H9 (cell line): Measurements from ENCODE around the gene PYDC1. TPM values are rescaled to one million over a fixed set of nuclear protein-coding genes. Genes with fewer than 3 reads are reported as not detected.
A peak's percentile ranks its signal among the peaks of the same experiment; 100 is the strongest.
"Not testable (repeated sequence)": the region's sequence is repeated elsewhere in the genome, so short reads cannot be mapped to it uniquely, and the experiment has no call there.

Experiments used
- DNase-seq: peaks from one replicate; pipeline ENCODE4 v3.0.0-alpha.2; 2017
- H2AFZ ChIP-seq: one replicate; pipeline ENCODE4 v1.6.1; 2013; ENCODE audit warnings: mild to moderate bottlenecking, low read length, control low read depth, moderate library complexity
- H2AK5ac ChIP-seq: 2 replicates; pipeline ENCODE4 v1.6.1; 2013; ENCODE audit warnings: low read length, control low read depth, mixed read lengths; ENCODE audit not compliant: insufficient read length
- H2BK120ac ChIP-seq: one replicate; pipeline ENCODE4 v1.6.1; 2013; ENCODE audit warnings: low read depth, mild to moderate bottlenecking, low read length, control low read depth, inconsistent platforms; ENCODE audit not compliant: poor library complexity, severe bottlenecking
- H2BK12ac ChIP-seq: 2 replicates; pipeline ENCODE4 v1.6.1; 2013; ENCODE audit warnings: low read length, control low read depth, mixed read lengths, low read depth; ENCODE audit not compliant: insufficient read length
- H2BK15ac ChIP-seq: 2 replicates; pipeline ENCODE4 v1.6.1; 2013; ENCODE audit warnings: low read depth, low read length, control low read depth
- H2BK20ac ChIP-seq: one replicate; pipeline ENCODE4 v1.6.1; 2013; ENCODE audit warnings: low read depth, mild to moderate bottlenecking, low read length, control low read depth, inconsistent platforms; ENCODE audit not compliant: poor library complexity, severe bottlenecking
- H2BK5ac ChIP-seq: 2 replicates; pipeline ENCODE4 v1.6.1; 2013; ENCODE audit warnings: low read length, control low read depth, mixed read lengths; ENCODE audit not compliant: insufficient read length
- H3K14ac ChIP-seq: 2 replicates; pipeline ENCODE4 v1.6.1; 2013; ENCODE audit warnings: low read length, control low read depth; ENCODE audit not compliant: insufficient read depth
- H3K18ac ChIP-seq: 2 replicates; pipeline ENCODE4 v1.6.1; 2013; ENCODE audit warnings: low read depth, mild to moderate bottlenecking, mixed read lengths, low read length, control low read depth; ENCODE audit not compliant: insufficient read length
- H3K23ac ChIP-seq: 2 replicates; pipeline ENCODE4 v1.6.1; 2013; ENCODE audit warnings: low read length, control low read depth, mixed read lengths, low read depth; ENCODE audit not compliant: insufficient read length
- H3K23me2 ChIP-seq: 2 replicates; pipeline ENCODE4 v1.6.1; 2013; ENCODE audit warnings: low read depth, mild to moderate bottlenecking, mixed read lengths, low read length, control low read depth; ENCODE audit not compliant: insufficient read length, poor library complexity, severe bottlenecking
- H3K27ac ChIP-seq: 2 replicates; pipeline ENCODE4 v1.5.1; 2013; ENCODE audit warnings: low read length, control low read depth, mixed read lengths, low read depth; ENCODE audit not compliant: insufficient read length
- H3K27me3 ChIP-seq: 2 replicates; pipeline ENCODE4 v1.6.1; 2013; ENCODE audit warnings: low read length, control low read depth, inconsistent platforms; ENCODE audit not compliant: insufficient read depth
- H3K4ac ChIP-seq: 2 replicates; pipeline ENCODE4 v1.6.1; 2013; ENCODE audit warnings: low read depth, mild to moderate bottlenecking, control low read depth, inconsistent platforms, low read length, moderate library complexity
- H3K4me1 ChIP-seq: 2 replicates; pipeline ENCODE4 v1.6.1; 2013; ENCODE audit warnings: low read length, control low read depth, inconsistent platforms; ENCODE audit not compliant: insufficient read depth
- H3K4me2 ChIP-seq: 2 replicates; pipeline ENCODE4 v1.6.1; 2013; ENCODE audit warnings: low read length, control low read depth, mixed read lengths; ENCODE audit not compliant: insufficient read length, insufficient read depth
- H3K56ac ChIP-seq: 2 replicates; pipeline ENCODE4 v1.6.1; 2013; ENCODE audit warnings: low read depth, mild to moderate bottlenecking, mixed read lengths, low read length, control low read depth; ENCODE audit not compliant: insufficient read length
- H3K79me1 ChIP-seq: 2 replicates; pipeline ENCODE4 v1.6.1; 2013; ENCODE audit warnings: low read depth, mild to moderate bottlenecking, moderate library complexity, low read length, control low read depth, inconsistent platforms; ENCODE audit not compliant: insufficient read depth, poor library complexity, severe bottlenecking
- H3K79me2 ChIP-seq: 2 replicates; pipeline ENCODE4 v1.6.1; 2013; ENCODE audit warnings: low read length, control low read depth, inconsistent platforms; ENCODE audit not compliant: insufficient read depth
- H3K9ac ChIP-seq: 2 replicates; pipeline ENCODE4 v1.6.1; 2013; ENCODE audit warnings: low read length, control low read depth, mixed read lengths; ENCODE audit not compliant: insufficient read length; ENCODE audit errors: extremely low read depth
- H3K9me3 ChIP-seq: one replicate; pipeline ENCODE4 v1.6.1; 2013; ENCODE audit warnings: low read depth, low read length, inconsistent platforms; ENCODE audit not compliant: control insufficient read depth
- H3T11ph ChIP-seq: one replicate; pipeline ENCODE4 v1.6.1; 2013; ENCODE audit warnings: mild to moderate bottlenecking, low read length, control low read depth, inconsistent platforms
- H4K20me1 ChIP-seq: one replicate; pipeline ENCODE4 v1.6.1; 2013; ENCODE audit not compliant: control insufficient read depth, insufficient read length, insufficient read depth
- H4K5ac ChIP-seq: 2 replicates; pipeline ENCODE4 v1.6.1; 2013; ENCODE audit warnings: low read depth, mild to moderate bottlenecking, mixed read lengths, low read length, control low read depth; ENCODE audit not compliant: insufficient read length
- H4K8ac ChIP-seq: replicated peaks from 2 replicates; pipeline ENCODE4 v1.6.1; 2013; ENCODE audit warnings: low read length, control low read depth, mixed read lengths, low read depth; ENCODE audit not compliant: insufficient read length
- H4K91ac ChIP-seq: 2 replicates; pipeline ENCODE4 v1.6.1; 2013; ENCODE audit warnings: low read depth, mild to moderate bottlenecking, moderate library complexity, mixed read lengths, low read length, control low read depth; ENCODE audit not compliant: insufficient read length
- H3K27ac Mint-ChIP-seq, 3 experiments: 2 replicates in 2 of 3; 3 replicates in 1 of 3; pipeline ENCODE4 v1.8.0; 2020 to 2021; ENCODE audit warnings: mixed read lengths in 3 of 3, mild to moderate bottlenecking in 1 of 3, moderate library complexity in 1 of 3
- H3K27me3 Mint-ChIP-seq: 2 replicates; pipeline ENCODE4 v1.8.0; 2021; ENCODE audit warnings: low read depth, mild to moderate bottlenecking, moderate library complexity, mixed read lengths
- H3K36me3 Mint-ChIP-seq, 3 experiments: 2 replicates in 2 of 3; 3 replicates in 1 of 3; pipeline ENCODE4 v1.8.0; 2020 to 2021; ENCODE audit warnings: low read depth in 3 of 3, mixed read lengths in 3 of 3; ENCODE audit not compliant: insufficient read depth in 1 of 3
- H3K4me1 Mint-ChIP-seq, 2 experiments: 2 replicates each; pipeline ENCODE4 v1.8.0; 2020; ENCODE audit warnings: mixed read lengths in 2 of 2
- H3K4me3 Mint-ChIP-seq, 2 experiments: 2 replicates in 1 of 2; 3 replicates in 1 of 2; pipeline ENCODE4 v1.8.0; 2020 to 2021; ENCODE audit warnings: mild to moderate bottlenecking in 2 of 2, mixed read lengths in 2 of 2, moderate library complexity in 1 of 2
- H3K9me3 Mint-ChIP-seq, 2 experiments: 2 replicates in 1 of 2; 3 replicates in 1 of 2; pipeline ENCODE4 v1.8.0; 2020; ENCODE audit warnings: mild to moderate bottlenecking in 2 of 2, mixed read lengths in 2 of 2, moderate library complexity in 1 of 2
- WGBS: extraction: QIAGEN DNeasy Blood & Tissue Kit; methylation state at CpG from one replicate; pipeline ENCODE4 v1.1.7; 2013; ENCODE audit warnings: missing lambda C conversion rate, low lambda C conversion rate, mixed read lengths; ENCODE audit not compliant: insufficient read length; ENCODE audit errors: extremely low coverage; 5-methylcytosine and 5-hydroxymethylcytosine counted together
- total RNA-seq: library from RNA; stranded (reverse); gene quantifications from 2 replicates; pipeline ENCODE4 v1.2.1, GENCODE V29; 2021
- TF ChIP-seq, protein P1 (sequence below): fragments of 200-600 bp; sonication (generic); conservative IDR thresholded peaks from 3 replicates; pipeline ENCODE4 v1.8.0; 2021; ENCODE audit warnings: antibody characterized with exemption, mild to moderate bottlenecking

Gene PYDC1
- total RNA-seq, 1 experiment from 2014 or later: 0.70 TPM

DNA sequence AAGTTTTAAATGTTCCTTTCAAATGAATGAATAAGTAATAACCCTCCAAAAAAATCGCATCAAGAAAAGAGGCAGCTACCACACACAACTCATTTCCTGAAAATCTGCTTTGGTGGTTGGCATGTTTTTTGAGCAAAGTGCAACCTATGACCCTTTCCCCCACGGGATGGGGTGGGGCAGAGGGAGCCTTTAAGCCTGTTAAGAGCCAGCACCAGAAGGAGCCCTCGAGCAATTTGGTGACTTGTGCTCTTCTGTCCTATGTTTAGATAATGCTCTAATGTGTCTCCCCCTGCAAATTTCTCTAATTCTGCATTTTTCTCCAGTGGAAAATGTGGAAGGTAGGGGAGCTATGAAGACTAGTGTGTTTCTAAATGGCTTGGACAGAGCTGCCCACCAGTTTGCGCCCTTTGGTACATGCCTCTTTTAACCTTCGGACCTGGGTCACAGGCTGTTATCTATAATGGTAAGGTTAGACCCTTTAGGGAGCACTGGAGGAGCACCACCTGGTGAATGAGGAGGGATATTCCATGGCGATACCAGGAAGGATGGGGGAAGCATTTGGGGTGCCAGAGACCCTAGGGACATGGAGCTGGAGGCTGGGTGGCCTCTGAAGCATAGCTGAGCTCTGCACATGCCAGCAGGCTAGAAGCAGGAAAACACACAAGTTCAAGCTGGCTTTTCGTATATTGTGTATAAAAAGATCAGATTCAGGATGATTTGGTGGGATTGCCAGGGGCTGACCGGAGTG is 15.9 kb downstream of the PYDC1 start:
- Histone ChIP-seq H3K9me3 (no peaks in the 10 kb centered on the region), H2BK15ac (no peak overlapping the region), H4K8ac (no peak overlapping the region), H3K4me1 (no peaks in the 10 kb centered on the region; the same call in 1 of the 2 replicates), H2BK120ac (no peak overlapping the region), H3K56ac (no peak overlapping the region), H4K20me1 (no peaks in the 10 kb centered on the region), H3K27ac (no peak overlapping the region), H2BK5ac (no peak overlapping the region), H3K79me1 (no peaks in the 10 kb centered on the region), H2AFZ (no peak overlapping the region), H3K23ac (no peak overlapping the region), H3K79me2 (no peaks in the 10 kb centered on the region), H2AK5ac (no peak overlapping the region), H2BK20ac (no peak overlapping the region), H3K27me3 (no peaks in the 10 kb centered on the region), H3K4me2 (peak overlapping the region; percentile 77), H3K9ac (no peak overlapping the region), H3T11ph (no peak overlapping the region), H3K18ac (no peak overlapping the region), H2BK12ac (no peak overlapping the region), H4K91ac (no peak overlapping the region), H4K5ac (no peak overlapping the region), H3K4ac (no peak overlapping the region), H3K23me2 (peaks cover 15% of the 10 kb centered on the region), H3K14ac (no peak overlapping the region)
- peaks cover 16 to 19% of the 10 kb centered on the region in 2 experiments for H3K4me1 Mint-ChIP-seq
- H3K27me3 Mint-ChIP-seq: peaks cover 13% of the 10 kb centered on the region
- no peak for DNase-seq
- peaks cover 5 to 33% (median 16%) of the 10 kb centered on the region in 3 experiments; a peak in 6 of 7 replicates for H3K36me3 Mint-ChIP-seq
- no CpG with 5 or more reads among the region's 8 CpGs for WGBS
- TF ChIP-seq, protein P1, sequence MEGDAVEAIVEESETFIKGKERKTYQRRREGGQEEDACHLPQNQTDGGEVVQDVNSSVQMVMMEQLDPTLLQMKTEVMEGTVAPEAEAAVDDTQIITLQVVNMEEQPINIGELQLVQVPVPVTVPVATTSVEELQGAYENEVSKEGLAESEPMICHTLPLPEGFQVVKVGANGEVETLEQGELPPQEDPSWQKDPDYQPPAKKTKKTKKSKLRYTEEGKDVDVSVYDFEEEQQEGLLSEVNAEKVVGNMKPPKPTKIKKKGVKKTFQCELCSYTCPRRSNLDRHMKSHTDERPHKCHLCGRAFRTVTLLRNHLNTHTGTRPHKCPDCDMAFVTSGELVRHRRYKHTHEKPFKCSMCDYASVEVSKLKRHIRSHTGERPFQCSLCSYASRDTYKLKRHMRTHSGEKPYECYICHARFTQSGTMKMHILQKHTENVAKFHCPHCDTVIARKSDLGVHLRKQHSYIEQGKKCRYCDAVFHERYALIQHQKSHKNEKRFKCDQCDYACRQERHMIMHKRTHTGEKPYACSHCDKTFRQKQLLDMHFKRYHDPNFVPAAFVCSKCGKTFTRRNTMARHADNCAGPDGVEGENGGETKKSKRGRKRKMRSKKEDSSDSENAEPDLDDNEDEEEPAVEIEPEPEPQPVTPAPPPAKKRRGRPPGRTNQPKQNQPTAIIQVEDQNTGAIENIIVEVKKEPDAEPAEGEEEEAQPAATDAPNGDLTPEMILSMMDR: no peak
- H3K9me3 Mint-ChIP-seq: no peaks in the 10 kb centered on the region; a peak in 1 of 5 replicates
- H3K4me3 Mint-ChIP-seq: peak overlapping the region; percentile 80
- peak overlapping the region in 1 of 3 experiments; percentile 96; a peak in 2 of 7 replicates for H3K27ac Mint-ChIP-seq

DNA sequence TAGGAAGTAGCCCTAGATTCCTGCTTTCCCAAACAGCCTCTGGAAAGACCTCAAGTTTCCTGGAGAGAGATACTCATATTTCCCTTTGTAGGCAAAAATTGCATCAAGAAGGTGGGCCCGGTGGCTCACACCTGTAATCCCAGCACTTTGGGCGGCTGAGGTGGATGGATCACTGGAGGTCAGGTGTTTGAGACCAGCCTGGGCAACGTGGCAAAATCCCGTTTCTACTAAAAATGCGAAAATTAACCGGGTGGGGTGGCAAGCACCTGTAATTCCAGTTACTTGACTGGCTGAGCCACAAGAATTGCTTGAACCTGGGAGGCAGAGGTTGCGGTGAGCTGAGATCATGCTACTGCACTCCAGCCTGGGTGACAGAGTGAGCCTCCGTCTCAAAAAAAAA is 16.8 kb downstream of the PYDC1 start:
- H3K9me3 ChIP-seq, DNase-seq, H2BK15ac ChIP-seq, H3K27me3 ChIP-seq, H3K18ac ChIP-seq, H4K5ac ChIP-seq, H3K4me1 ChIP-seq, H3K79me1 ChIP-seq, H3T11ph ChIP-seq, H2BK12ac ChIP-seq, H3K23ac ChIP-seq, H3K9me3 Mint-ChIP-seq, H4K8ac ChIP-seq, H2AFZ ChIP-seq, H2BK20ac ChIP-seq, H4K91ac ChIP-seq, H3K27ac ChIP-seq, H3K4me2 ChIP-seq, H3K9ac ChIP-seq, H3K79me2 ChIP-seq, H3K56ac ChIP-seq, H3K4me3 Mint-ChIP-seq, H2BK120ac ChIP-seq, H2AK5ac ChIP-seq, H2BK5ac ChIP-seq, H3K4ac ChIP-seq, H4K20me1 ChIP-seq, H3K14ac ChIP-seq: not testable (repeated sequence)
- peaks cover 11% of the 10 kb centered on the region for H3K27me3 Mint-ChIP-seq
- peaks cover 15% of the 10 kb centered on the region for H3K23me2 ChIP-seq
- no CpG with 5 or more reads among the region's 8 CpGs for WGBS
- H3K27ac Mint-ChIP-seq: 0 out of 7 replicates have a peak overlapping the region, but pooled peaks of 2 of the 3 experiments have one; percentile 60 to 73
- H3K4me1 Mint-ChIP-seq: peaks cover 16 to 19% of the 10 kb centered on the region in 2 experiments
- H3K36me3 Mint-ChIP-seq: peaks cover 9 to 41% (median 23%) of the 10 kb centered on the region in 3 experiments
